IPS DF 6.9 (cell line): Measurements from ENCODE around the gene PLTP.
"Not testable (repeated sequence)": the region's sequence is repeated elsewhere in the genome, so short reads cannot be mapped to it uniquely, and the experiment has no call there.

ENCODE experiments used
- DNase-seq: peaks from one replicate; pipeline ENCODE4 v3.0.0-alpha.2; 2013; ENCODE audit warnings: low read depth, low spot score
- H3K27ac ChIP-seq: one replicate; pipeline ENCODE4 v1.5.1; 2013; ENCODE audit warnings: low read length, control low read depth
- H3K27me3 ChIP-seq: 2 replicates; pipeline ENCODE4 v1.6.1; 2013; ENCODE audit warnings: mild to moderate bottlenecking, low read length; ENCODE audit not compliant: control insufficient read depth, insufficient read depth
- H3K36me3 ChIP-seq: 2 replicates; pipeline ENCODE4 v1.6.1; 2013; ENCODE audit warnings: low read length; ENCODE audit not compliant: control insufficient read depth, insufficient read depth
- H3K4me1 ChIP-seq: 2 replicates; pipeline ENCODE4 v1.6.1; 2013; ENCODE audit warnings: low read length; ENCODE audit not compliant: control insufficient read depth, insufficient read depth
- H3K4me3 ChIP-seq: 2 replicates; pipeline ENCODE4 v1.5.1; 2013; ENCODE audit warnings: mild to moderate bottlenecking, low read length
- H3K9me3 ChIP-seq: 2 replicates; pipeline ENCODE4 v1.6.1; 2013; ENCODE audit warnings: low read length, inconsistent platforms; ENCODE audit not compliant: control insufficient read depth, insufficient read depth
- WGBS: extraction: QIAGEN DNeasy Blood & Tissue Kit; methylation state at CpG from one replicate; pipeline ENCODE4 v1.1.7; 2013; ENCODE audit warnings: mixed read lengths, missing lambda C conversion rate; ENCODE audit not compliant: insufficient read length, insufficient coverage; 5-methylcytosine and 5-hydroxymethylcytosine counted together

Gene PLTP

GRCh38 chr20:45907219-45907948, 4.6 kb downstream of the PLTP start:
- Histone ChIP-seq H3K4me1 (peaks cover 1% of the 10 kb centered on the region; the same call in 1 of the 2 replicates), H3K4me3 (no peak overlapping the region), H3K27ac (no peak overlapping the region), H3K36me3 (peaks cover 19% of the 10 kb centered on the region), H3K27me3 (no peaks in the 10 kb centered on the region), H3K9me3 (no peaks in the 10 kb centered on the region)
- no peak for DNase-seq
- WGBS: no CpG with 5 or more reads among the region's 17 CpGs

GRCh38 chr20:45905505-45906079, 6.4 kb downstream of the PLTP start:
- no peak overlapping the region for H3K27ac ChIP-seq
- no peaks in the 10 kb centered on the region for H3K9me3 ChIP-seq
- peaks cover 27% of the 10 kb centered on the region for H3K36me3 ChIP-seq
- no CpG with 5 or more reads among the region's 8 CpGs for WGBS
- no peaks in the 10 kb centered on the region for H3K4me1 ChIP-seq
- DNase-seq: no peak
- no peaks in the 10 kb centered on the region for H3K27me3 ChIP-seq
- H3K4me3 ChIP-seq: no peak overlapping the region

- Histone ChIP-seq H3K27ac (no peak overlapping the region), H3K4me1 (no peaks in the 10 kb centered on the region), H3K4me3 (no peak overlapping the region), H3K9me3 (no peaks in the 10 kb centered on the region), H3K36me3 (peaks cover 27% of the 10 kb centered on the region), H3K27me3 (no peaks in the 10 kb centered on the region)
- no CpG with 5 or more reads among the region's 16 CpGs for WGBS
- no peak for DNase-seq
Measured at GRCh38 chr20:45904583-45905504, 7.1 kb downstream of the PLTP start.

- no peak for DNase-seq
- Histone ChIP-seq H3K9me3 (no peaks in the 10 kb centered on the region), H3K4me1 (no peaks in the 10 kb centered on the region), H3K4me3 (no peak overlapping the region), H3K36me3 (peaks cover 20% of the 10 kb centered on the region), H3K27ac (no peak overlapping the region), H3K27me3 (no peaks in the 10 kb centered on the region)
- no CpG with 5 or more reads among the region's 14 CpGs for WGBS
Measured at GRCh38 chr20:45902199-45902701, 9.7 kb downstream of the PLTP start.

GRCh38 chr20:45901332-45901731, 10.6 kb downstream of the PLTP start:
- not testable (repeated sequence) for DNase-seq, H3K4me1 ChIP-seq, H3K4me3 ChIP-seq, H3K27me3 ChIP-seq, H3K27ac ChIP-seq, H3K9me3 ChIP-seq
- WGBS: no CpG with 5 or more reads among the region's 6 CpGs
- H3K36me3 ChIP-seq: peaks cover 20% of the 10 kb centered on the region

- Histone ChIP-seq H3K9me3 (no peaks in the 10 kb centered on the region), H3K4me1 (no peaks in the 10 kb centered on the region), H3K27me3 (no peaks in the 10 kb centered on the region), H3K27ac (no peak overlapping the region), H3K36me3 (peaks cover 15% of the 10 kb centered on the region), H3K4me3 (no peak overlapping the region)
- no peak for DNase-seq
- no CpG with 5 or more reads among the region's 13 CpGs for WGBS
Measured at GRCh38 chr20:45899046-45899835, 12.7 kb downstream of the PLTP start.

GRCh38 chr20:45898285-45898684, 13.7 kb downstream of the PLTP start:
- no peaks in the 10 kb centered on the region for H3K4me1 ChIP-seq
- H3K9me3 ChIP-seq: no peaks in the 10 kb centered on the region
- H3K36me3 ChIP-seq: peaks cover 15% of the 10 kb centered on the region
- no peak overlapping the region for H3K4me3 ChIP-seq
- H3K27ac ChIP-seq: no peak overlapping the region
- no CpG with 5 or more reads among the region's 12 CpGs for WGBS
- no peak for DNase-seq
- no peaks in the 10 kb centered on the region for H3K27me3 ChIP-seq

GRCh38 chr20:45897692-45898091, 14.3 kb downstream of the PLTP start:
- Histone ChIP-seq H3K9me3 (no peaks in the 10 kb centered on the region), H3K4me3 (no peak overlapping the region), H3K27ac (no peak overlapping the region), H3K36me3 (peaks cover 15% of the 10 kb centered on the region), H3K27me3 (no peaks in the 10 kb centered on the region), H3K4me1 (no peaks in the 10 kb centered on the region)
- no CpG with 5 or more reads among the region's 7 CpGs for WGBS
- DNase-seq: no peak

- Histone ChIP-seq H3K4me1 (no peaks in the 10 kb centered on the region), H3K36me3 (peaks cover 14% of the 10 kb centered on the region), H3K27ac (no peak overlapping the region), H3K27me3 (no peaks in the 10 kb centered on the region), H3K4me3 (no peak overlapping the region), H3K9me3 (no peaks in the 10 kb centered on the region)
- no peak for DNase-seq
- no CpG with 5 or more reads among the region's 2 CpGs for WGBS
Measured at GRCh38 chr20:45897289-45897688, 14.7 kb downstream of the PLTP start.
